Endothelial cell of umbilical vein (primary cell): ENCODE results near the gene MAPK8IP2.

Experiments
- CTCF ChIP-seq, 2 donors: IDR thresholded peaks; 1 replicate in 1 of 2; 2 replicates in 1 of 2; pipeline ENCODE4 v1.5.1; 2011; ENCODE audit warnings: low read length in 2 of 2, mild to moderate bottlenecking in 2 of 2, moderate library complexity in 2 of 2, control low read depth in 1 of 2, inconsistent platforms in 1 of 2, low read depth in 1 of 2; ENCODE audit not compliant: insufficient read depth in 1 of 2; ENCODE audit errors: extremely low read depth in 1 of 2
- EZH2 ChIP-seq: IDR thresholded peaks from 2 replicates; pipeline ENCODE4 v1.6.1; 2012; ENCODE audit warnings: borderline replicate concordance, low read depth, mild to moderate bottlenecking, moderate library complexity, low read length, inconsistent platforms; ENCODE audit not compliant: severe bottlenecking
- FOS ChIP-seq: IDR thresholded peaks from 2 replicates; pipeline ENCODE4 v1.6.1; 2011; ENCODE audit warnings: mild to moderate bottlenecking, low read length, moderate library complexity, borderline replicate concordance; ENCODE audit not compliant: insufficient read depth
- JUN ChIP-seq: IDR thresholded peaks from 2 replicates; pipeline ENCODE4 v1.6.1; 2011; ENCODE audit warnings: borderline replicate concordance, low read depth; ENCODE audit not compliant: insufficient read length, insufficient read depth
- MAX ChIP-seq: IDR thresholded peaks from 2 replicates; pipeline ENCODE4 v1.6.1; 2011; ENCODE audit not compliant: insufficient read depth, insufficient read length
- MYC ChIP-seq: IDR thresholded peaks from one replicate; pipeline ENCODE4 v1.6.1; 2011; ENCODE audit warnings: mild to moderate bottlenecking, low read depth, low read length
- POLR2A ChIP-seq: IDR thresholded peaks from 2 replicates; pipeline ENCODE4 v1.6.1; 2012; ENCODE audit warnings: low read depth, mild to moderate bottlenecking, control low read depth, low read length
- POLR2AphosphoS5 ChIP-seq: IDR thresholded peaks from 2 replicates; pipeline ENCODE4 v1.6.1; 2012; ENCODE audit warnings: low read depth, mild to moderate bottlenecking, control low read depth, low read length, moderate library complexity; ENCODE audit not compliant: insufficient read depth

- TF ChIP-seq CTCF (IDR thresholded peaks at IDR 0.05; ENCODE audit: extremely low read depth in 1 of 2, insufficient read depth in 1 of 2, low read depth in 1 of 2, low read length in 2 of 2), result no peak
- no peak for TF ChIP-seq POLR2AphosphoS5
- TF ChIP-seq JUN, result no peak
- TF ChIP-seq EZH2, result no peak
- TF ChIP-seq MAX, result no peak
- TF ChIP-seq POLR2A, result no peak
- TF ChIP-seq MYC, result no peak
- no peak for TF ChIP-seq FOS
Measured at GRCh38 chr22:50601669-50602337, 1.2 kb downstream of the MAPK8IP2 start.
